ENCODE data around the gene GRK5.

The GRK5 gene

DNA sequence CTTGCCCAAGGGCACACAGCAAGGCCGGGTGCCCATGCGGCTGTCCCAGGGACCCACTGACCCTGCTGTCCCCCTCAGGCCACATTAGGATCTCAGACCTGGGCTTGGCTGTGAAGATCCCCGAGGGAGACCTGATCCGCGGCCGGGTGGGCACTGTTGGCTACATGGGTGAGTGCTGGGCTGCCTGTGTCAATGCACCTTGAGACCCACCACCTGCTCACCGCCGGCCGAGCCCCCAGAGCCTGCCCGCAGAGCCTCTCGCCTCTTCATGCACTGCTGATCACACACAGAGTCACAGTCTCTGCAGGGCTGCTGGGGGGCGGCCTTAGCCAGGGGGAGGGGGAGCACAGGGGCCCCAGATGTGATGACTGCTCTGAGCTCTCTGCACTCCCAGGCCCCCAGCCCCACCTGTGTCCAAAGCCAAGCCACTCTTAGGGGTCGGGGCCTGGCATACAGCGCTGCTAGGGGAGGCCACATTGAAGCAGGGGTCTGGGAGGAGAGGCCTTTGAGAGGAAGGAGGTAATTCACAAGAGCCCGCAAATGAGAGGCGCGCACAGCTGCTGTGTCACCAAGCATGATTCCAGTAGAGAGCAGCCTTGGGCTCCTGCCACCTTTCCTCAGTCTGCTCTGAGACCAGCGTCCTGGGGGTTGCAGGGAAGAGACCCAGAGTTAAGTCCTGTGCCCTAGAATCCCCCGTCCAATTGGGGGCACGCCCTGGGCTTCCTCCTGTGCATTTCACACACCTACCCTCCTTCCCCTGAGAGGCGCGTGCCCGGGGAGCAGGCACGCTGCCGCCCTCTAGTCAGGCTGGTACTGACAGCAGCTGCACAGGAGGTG is 234.8 kb downstream of the GRK5 start:
- no peak overlapping the region for H3K27ac Mint-ChIP-seq
- peaks cover 8% of the 10 kb centered on the region for H3K4me1 Mint-ChIP-seq (ENCODE audit: low read depth)
- H3K27me3 Mint-ChIP-seq = no peaks in the 10 kb centered on the region
- no peaks in the 10 kb centered on the region for H3K9me3 Mint-ChIP-seq (ENCODE audit: low read depth)
- H3K4me3 Mint-ChIP-seq = no peak overlapping the region
- no peaks in the 10 kb centered on the region for H3K36me3 Mint-ChIP-seq

DNA sequence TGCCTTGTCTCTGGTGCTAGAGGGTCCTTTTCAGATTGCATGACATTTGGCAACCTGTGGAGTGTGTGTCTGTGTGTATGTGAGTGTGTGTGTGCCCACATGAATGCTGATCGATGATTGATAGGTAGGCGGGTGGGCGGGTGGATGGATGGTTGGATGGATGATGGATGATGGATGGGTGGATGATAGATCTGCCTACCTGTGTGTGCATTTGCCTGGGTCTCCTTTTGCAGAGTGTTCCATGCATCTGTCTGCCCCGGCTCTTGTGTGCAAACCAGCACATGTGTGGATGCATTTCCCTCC is 235.3 kb downstream of the GRK5 start:
- Mint-ChIP-seq H3K27ac (no peak overlapping the region), H3K9me3 (ENCODE audit: low read depth) (no peaks in the 10 kb centered on the region), H3K36me3 (no peaks in the 10 kb centered on the region), H3K4me1 (ENCODE audit: low read depth) (peaks cover 8% of the 10 kb centered on the region), H3K27me3 (no peaks in the 10 kb centered on the region), H3K4me3 (no peak overlapping the region)

DNA sequence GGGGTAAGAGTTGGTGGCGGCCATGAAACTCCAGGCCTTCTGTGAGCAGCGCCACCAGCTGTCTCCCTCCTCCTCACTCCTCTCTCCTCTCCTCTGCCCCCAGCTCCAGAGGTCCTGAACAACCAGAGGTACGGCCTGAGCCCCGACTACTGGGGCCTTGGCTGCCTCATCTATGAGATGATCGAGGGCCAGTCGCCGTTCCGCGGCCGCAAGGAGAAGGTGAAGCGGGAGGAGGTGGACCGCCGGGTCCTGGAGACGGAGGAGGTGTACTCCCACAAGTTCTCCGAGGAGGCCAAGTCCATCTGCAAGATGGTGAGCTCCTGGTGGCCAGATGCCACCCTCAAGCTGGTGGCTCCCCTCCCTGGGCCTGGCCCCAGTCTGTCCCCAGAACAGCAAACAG is 236.1 kb downstream of the GRK5 start:
- H3K36me3 Mint-ChIP-seq = no peaks in the 10 kb centered on the region
- H3K4me3 Mint-ChIP-seq = no peak overlapping the region
- H3K27me3 Mint-ChIP-seq = no peaks in the 10 kb centered on the region
- H3K27ac Mint-ChIP-seq = no peak overlapping the region
- no peaks in the 10 kb centered on the region for H3K9me3 Mint-ChIP-seq (ENCODE audit: low read depth)
- H3K4me1 Mint-ChIP-seq (ENCODE audit: low read depth) = peaks cover 8% of the 10 kb centered on the region

DNA sequence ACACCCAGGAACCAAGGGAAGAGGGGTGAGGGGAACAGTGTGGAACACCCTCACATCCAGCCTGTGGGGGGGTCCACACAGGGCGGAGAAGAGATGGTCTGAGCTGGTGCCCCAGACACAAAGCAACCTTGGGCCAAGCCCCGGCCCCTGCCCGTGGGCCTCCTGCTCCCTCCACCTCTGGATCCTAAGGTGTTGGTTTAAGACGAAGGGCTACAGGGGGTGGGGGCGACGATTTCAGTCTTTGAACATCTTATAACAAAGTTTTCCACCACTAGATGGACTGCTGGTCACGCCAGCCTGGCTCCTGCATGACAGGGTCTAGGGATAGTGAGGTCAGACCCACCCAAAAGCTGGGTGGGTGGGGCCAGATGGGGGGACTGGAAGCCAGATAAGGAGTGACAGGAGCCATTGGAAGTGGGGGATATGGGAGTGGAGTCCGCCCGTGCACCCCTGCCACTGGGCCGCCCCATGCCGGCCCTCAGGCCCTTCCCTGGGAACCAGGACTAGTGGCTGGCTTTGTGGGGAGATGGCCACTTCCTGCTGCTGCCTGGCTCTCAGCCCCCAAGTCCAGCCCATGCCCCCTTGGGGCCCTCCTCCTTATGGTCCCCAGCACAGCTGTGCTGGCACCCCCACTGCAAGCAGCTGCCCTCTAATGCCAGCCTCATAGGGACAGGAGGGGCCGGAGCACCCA is 236.7 kb downstream of the GRK5 start:
- H3K9me3 Mint-ChIP-seq (ENCODE audit: low read depth) = no peaks in the 10 kb centered on the region
- no peaks in the 10 kb centered on the region for H3K36me3 Mint-ChIP-seq
- no peak overlapping the region for H3K4me3 Mint-ChIP-seq
- H3K27me3 Mint-ChIP-seq = no peaks in the 10 kb centered on the region
- peaks cover 8% of the 10 kb centered on the region for H3K4me1 Mint-ChIP-seq (ENCODE audit: low read depth)
- no peak overlapping the region for H3K27ac Mint-ChIP-seq

DNA sequence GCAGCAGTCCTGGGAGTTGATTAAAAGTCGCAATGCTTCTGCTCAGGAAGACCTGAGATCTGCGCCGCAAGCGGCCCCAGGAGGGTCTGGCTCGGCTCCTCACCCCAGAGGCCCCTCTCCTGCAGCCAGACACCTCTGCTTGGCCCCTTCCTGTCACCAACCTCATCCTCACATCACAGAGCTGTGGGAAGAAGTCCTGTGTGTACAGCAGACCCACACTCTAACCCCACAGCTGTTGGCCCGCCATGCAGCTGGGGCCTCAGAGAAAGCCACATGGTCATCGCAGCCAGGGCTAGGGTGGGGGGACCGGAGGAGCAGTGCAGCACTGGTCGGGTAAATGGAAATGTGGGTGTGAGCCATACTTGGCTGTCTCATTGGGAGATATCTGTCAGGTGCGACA is 237.5 kb downstream of the GRK5 start:
- Mint-ChIP-seq H3K27ac (no peak overlapping the region), H3K4me3 (no peak overlapping the region), H3K9me3 (ENCODE audit: low read depth) (no peaks in the 10 kb centered on the region), H3K36me3 (no peaks in the 10 kb centered on the region), H3K27me3 (no peaks in the 10 kb centered on the region), H3K4me1 (ENCODE audit: low read depth) (peaks cover 8% of the 10 kb centered on the region)

DNA sequence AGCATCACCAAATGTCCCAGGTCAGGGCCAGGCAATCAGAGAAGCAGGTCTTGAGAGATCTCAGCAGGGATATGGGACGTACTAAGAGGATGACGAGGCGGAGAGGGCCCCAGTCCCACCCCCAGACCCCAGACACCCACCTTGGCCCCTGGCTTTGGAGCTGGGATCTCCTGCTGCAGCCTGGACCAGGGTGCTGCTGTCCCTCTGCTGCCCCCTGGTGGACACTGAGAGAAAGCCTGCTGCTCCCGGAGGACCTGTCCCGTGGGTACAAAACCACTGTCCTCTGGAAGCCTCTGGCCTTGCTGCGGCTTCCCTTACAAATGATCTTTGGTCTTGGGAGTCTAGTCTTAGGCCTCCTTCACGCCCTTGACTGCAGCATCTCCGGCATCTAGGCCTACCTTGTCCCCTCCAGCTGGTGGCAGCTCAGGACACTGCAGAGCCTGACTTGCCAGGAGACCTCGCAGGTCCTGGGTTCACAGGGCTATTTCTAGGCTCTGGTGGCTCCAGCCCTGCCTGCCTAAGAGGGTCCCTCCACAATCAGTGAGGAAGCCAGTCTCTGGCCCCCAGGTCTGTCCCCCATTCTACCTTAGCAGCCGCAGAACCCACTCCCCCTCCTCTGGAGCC is 238.1 kb downstream of the GRK5 start:
- Mint-ChIP-seq H3K9me3 (ENCODE audit: low read depth) (no peaks in the 10 kb centered on the region), H3K27ac (no peak overlapping the region), H3K27me3 (no peaks in the 10 kb centered on the region), H3K36me3 (peaks cover 2% of the 10 kb centered on the region), H3K4me3 (no peak overlapping the region), H3K4me1 (ENCODE audit: low read depth) (peaks cover 8% of the 10 kb centered on the region)

DNA sequence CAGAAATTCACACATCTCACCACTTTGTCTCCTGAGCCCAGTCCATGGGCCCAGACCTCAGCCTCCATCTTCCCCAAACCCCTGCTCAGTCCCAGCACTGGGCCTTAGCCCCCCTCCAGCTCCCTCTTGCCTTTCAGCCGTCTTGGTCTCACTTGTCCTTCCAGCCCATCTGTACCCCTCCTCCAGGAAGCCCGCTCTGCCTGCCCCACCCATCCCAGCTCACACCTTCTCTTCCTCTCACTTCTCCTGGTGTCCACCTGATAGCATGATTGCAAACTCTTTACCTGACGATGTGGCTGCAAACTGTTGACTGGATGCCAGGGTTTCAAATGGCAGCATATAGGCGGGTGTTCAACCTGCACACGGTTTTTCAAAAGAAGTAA is 238.6 kb downstream of the GRK5 start:
- peak overlapping the region; percentile 43 for H3K27ac Mint-ChIP-seq
- H3K4me3 Mint-ChIP-seq = no peak overlapping the region
- H3K9me3 Mint-ChIP-seq (ENCODE audit: low read depth) = no peaks in the 10 kb centered on the region
- H3K36me3 Mint-ChIP-seq = peaks cover 2% of the 10 kb centered on the region
- peaks cover 8% of the 10 kb centered on the region for H3K4me1 Mint-ChIP-seq (ENCODE audit: low read depth)
- H3K27me3 Mint-ChIP-seq = no peaks in the 10 kb centered on the region

DNA sequence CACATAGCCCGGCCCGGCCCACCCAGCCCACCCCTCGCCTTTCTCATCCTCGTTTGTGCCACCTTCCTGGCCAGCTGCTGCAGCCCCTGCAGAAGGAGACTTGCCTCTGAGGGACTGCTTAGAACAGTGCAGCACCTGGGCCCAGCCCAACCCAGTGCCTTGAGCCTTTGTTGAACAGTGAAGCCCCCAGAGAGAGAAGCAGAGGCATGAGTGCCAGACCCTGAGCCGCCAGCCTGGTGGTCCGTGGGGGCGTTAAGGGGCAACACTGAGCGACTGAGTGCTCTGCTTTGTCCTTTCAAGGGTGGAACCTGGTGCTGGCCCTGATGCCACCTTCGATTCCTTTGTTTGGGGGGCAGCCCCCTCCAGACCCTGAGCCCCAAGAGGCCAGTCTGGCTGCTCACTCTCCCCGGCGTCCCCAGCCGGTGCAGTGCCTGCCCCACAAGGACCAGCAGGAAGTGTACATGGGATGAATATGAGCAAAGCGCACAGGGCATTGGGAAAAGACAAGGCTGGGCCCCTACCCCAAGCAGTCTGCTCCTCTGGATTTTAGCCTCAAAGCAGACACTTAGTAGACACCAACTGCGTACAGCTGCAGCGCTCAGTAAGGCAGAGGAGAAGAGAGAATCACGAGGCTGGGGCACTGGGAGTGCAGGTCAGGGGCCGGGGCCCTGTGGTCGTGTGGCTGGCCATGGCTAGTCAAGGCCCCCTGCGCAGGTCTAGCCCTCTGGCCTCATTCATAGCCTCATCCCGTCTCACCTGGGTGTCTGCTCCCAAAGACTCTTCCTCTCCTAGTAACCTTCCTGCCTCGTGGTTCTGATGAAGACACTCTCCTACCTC is 239.3 kb downstream of the GRK5 start:
- Mint-ChIP-seq H3K4me1 (ENCODE audit: low read depth) (peaks cover 8% of the 10 kb centered on the region), H3K27me3 (no peaks in the 10 kb centered on the region), H3K27ac (no peak overlapping the region), H3K9me3 (ENCODE audit: low read depth) (no peaks in the 10 kb centered on the region), H3K4me3 (no peak overlapping the region), H3K36me3 (peaks cover 2% of the 10 kb centered on the region)

DNA sequence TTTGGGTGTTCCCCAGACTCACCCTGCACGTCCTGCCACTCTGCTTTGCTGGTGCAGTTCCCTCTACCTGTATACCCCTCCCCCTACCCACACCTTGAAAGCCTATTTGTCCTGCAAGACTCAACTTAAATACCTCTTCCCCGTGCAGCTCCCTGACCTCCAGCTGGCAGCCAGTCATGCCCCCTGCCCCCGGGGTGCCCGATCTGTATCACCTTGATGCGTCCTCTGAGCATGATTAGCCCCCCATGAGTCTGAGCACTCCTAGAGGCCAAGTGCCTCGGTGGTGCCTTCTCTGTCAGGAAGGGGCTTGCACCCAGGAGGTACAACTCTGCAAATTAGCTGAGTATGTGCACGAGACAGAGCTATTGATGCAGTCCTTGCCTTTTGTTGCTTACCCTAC is 240.1 kb downstream of the GRK5 start:
- H3K4me1 Mint-ChIP-seq (ENCODE audit: low read depth) = peaks cover 8% of the 10 kb centered on the region
- H3K27me3 Mint-ChIP-seq = no peaks in the 10 kb centered on the region
- H3K4me3 Mint-ChIP-seq = no peak overlapping the region
- peaks cover 2% of the 10 kb centered on the region for H3K36me3 Mint-ChIP-seq
- no peak overlapping the region for H3K27ac Mint-ChIP-seq
- no peaks in the 10 kb centered on the region for H3K9me3 Mint-ChIP-seq (ENCODE audit: low read depth)

DNA sequence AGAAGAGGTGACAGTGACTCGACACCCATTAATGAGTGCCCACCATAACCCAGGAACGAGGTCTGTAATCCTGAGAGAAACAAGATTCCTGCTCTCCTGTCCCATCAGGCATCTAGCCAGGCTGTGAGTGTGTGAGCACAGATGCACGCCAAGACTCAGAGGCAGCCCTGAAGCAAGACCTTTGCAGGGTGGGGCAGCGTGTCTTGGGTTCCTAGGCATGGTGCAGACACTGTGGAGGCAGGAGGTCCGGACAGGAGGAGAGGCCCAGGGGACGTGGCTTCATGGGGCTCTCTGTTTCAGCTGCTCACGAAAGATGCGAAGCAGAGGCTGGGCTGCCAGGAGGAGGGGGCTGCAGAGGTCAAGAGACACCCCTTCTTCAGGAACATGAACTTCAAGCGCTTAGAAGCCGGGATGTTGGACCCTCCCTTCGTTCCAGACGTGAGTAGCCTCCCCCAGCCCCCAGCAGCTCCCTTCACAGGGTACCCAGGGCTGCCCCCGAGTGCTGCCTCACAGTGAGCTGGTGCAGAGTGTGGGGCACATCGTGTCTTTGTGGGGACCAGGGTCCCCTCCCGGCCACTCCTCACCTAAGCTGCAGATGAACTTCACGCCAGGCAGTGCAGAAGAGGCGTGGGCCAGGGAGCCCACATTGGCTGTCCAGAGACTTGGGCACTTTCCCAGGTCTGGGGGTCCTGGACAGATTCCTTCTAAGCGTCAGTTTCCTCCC is 240.6 kb downstream of the GRK5 start:
- Mint-ChIP-seq H3K27me3 (no peaks in the 10 kb centered on the region), H3K36me3 (peaks cover 2% of the 10 kb centered on the region), H3K27ac (no peak overlapping the region)

DNA sequence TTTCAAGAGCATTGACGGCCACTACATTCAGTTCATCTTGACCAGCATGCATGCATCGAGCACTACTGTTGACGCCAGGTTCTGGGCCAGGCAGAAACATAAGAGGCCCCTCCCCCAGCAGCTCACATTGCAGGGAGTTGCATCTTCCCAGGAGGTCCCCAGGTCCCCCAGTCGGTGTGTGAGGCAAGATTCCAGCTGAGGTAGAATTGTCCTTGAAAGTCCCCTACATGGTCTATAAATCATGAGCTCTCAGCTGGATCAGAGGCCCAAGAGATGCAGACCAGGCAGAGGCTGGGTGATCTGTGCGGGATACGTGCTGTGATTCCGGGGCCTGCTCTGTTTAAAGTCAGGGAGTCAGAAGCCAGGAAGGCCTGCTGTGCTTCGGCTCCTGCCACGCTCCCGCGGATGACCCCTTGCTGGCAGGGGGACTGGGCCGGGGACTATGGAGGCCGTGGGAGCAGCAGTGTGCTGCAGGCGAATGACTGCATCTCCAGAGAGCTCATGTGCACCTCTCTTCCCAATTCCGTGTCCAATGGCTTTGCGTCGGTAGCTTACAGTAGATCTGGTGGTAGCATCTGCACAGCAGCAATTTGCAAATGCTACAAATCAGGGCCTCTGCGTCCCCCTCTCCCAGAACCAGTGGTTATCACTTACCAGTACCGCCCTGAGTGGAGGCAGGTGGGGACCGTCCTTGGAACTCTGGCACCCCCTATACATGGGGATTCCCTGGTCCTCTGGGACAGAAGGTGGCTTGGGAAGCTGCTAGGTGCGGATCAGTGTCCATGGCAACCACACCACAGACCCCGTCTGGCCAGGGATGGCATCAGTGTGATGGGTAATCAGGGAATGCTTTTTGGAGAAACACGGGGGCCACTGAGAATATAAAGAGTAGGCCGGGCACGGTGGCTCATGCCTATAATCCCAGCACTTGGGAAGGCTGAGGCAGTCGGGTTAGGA is 241.5 kb downstream of the GRK5 start:
- no peak overlapping the region for H3K27ac Mint-ChIP-seq

More for the DNA sequence above, 240.6 kb downstream of the GRK5 start:
- H3K9me3 Mint-ChIP-seq (ENCODE audit: low read depth) = no peaks in the 10 kb centered on the region
- H3K4me3 Mint-ChIP-seq = no peak overlapping the region
- H3K4me1 Mint-ChIP-seq (ENCODE audit: low read depth) = peaks cover 6% of the 10 kb centered on the region

DNA sequence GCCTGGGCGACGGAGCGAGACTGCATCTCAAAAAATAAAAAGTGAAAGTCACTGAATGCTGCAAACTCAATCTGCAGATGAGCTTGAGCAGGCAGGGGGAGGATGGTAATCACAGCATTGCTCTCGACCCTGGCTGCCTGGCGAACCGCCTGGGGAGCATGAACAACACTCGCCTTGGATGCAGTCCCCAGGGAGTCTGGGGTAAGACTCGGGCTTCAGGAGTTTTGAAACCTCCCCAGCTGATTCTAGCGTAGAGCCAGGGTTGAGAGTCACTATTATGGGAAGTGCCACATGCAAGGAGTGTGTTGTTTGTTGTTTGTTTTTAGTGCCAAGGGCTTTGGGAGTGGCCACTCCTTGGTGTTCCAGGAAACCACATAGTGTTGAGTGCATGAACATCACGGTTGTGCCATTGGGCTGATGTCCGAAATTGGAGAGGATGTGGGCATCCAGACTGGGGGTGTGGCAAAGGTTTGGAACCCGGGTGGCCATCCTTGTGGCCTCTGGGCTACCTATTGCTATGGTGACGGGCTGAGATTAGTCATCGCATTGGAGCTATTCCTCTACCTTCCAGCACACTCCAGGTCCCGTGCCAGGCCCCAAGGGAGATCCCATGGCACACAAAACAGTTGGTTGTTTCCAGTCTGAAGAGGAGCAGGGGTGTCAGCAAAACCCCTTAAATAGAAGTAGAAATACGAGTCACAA is 242.5 kb downstream of the GRK5 start:
- Mint-ChIP-seq H3K4me1 (ENCODE audit: low read depth) (peaks cover 6% of the 10 kb centered on the region), H3K27me3 (no peaks in the 10 kb centered on the region), H3K36me3 (peaks cover 2% of the 10 kb centered on the region), H3K4me3 (no peak overlapping the region), H3K27ac (no peak overlapping the region), H3K9me3 (ENCODE audit: low read depth) (no peaks in the 10 kb centered on the region)

More for the DNA sequence above, 241.5 kb downstream of the GRK5 start:
- Mint-ChIP-seq H3K4me1 (ENCODE audit: low read depth) (peaks cover 6% of the 10 kb centered on the region), H3K9me3 (ENCODE audit: low read depth) (no peaks in the 10 kb centered on the region), H3K36me3 (peaks cover 2% of the 10 kb centered on the region), H3K27me3 (no peaks in the 10 kb centered on the region), H3K4me3 (no peak overlapping the region)
